K562 (cell line): ENCODE measurements around the gene GMPR. TPM values are rescaled to one million over a fixed set of nuclear protein-coding genes. Genes with fewer than 3 reads are reported as not detected.
A peak's percentile ranks its signal among the peaks of the same experiment; 100 is the strongest.

Experiments used
- ARID3A ChIP-seq: IDR thresholded peaks from 2 replicates; pipeline ENCODE4 v1.6.1; 2012; ENCODE audit warnings: low read depth, low read length, improper control_type of control experiment, borderline replicate concordance
- ARNT ChIP-seq, 2 experiments: fragments of 450-650 bp; IDR thresholded peaks; 2 replicates each; pipeline ENCODE4 v1.6.1; 2016; ENCODE audit warnings: mild to moderate bottlenecking in 1 of 2
- ATF1 ChIP-seq, 2 experiments: fragments of 450-650 bp in 1 of 2; IDR thresholded peaks; 2 replicates each; pipeline ENCODE4 v1.6.1; 2016; ENCODE audit warnings: missing compliant biosample characterization in 1 of 2, missing genetic modification characterization in 1 of 2
- CEBPG ChIP-seq, 3 experiments: fragments of 200-800 bp in 1 of 3; sonication (Bioruptor generic) in 1 of 3; sonication (generic) in 1 of 3; formaldehyde crosslinking in 1 of 3; IDR thresholded peaks in 2 of 3; conservative IDR thresholded peaks in 1 of 3; 2 replicates each; pipeline versions ENCODE4 v1.6.1 to v1.8.0; 2016 to 2022; ENCODE audit warnings: missing compliant biosample characterization in 2 of 3, missing genetic modification characterization in 2 of 3, mild to moderate bottlenecking in 1 of 3, missing genetic modification reagents in 1 of 3
- EP400 ChIP-seq: fragments of 450-650 bp; IDR thresholded peaks from 2 replicates; pipeline ENCODE4 v1.6.1; 2017; ENCODE audit warnings: antibody characterized with exemption, mild to moderate bottlenecking, moderate library complexity
- IRF2 ChIP-seq: sonication (generic); formaldehyde crosslinking; IDR thresholded peaks from 2 replicates; pipeline ENCODE4 v1.8.1; 2022; ENCODE audit warnings: mild to moderate bottlenecking, missing genetic modification reagents
- LCOR ChIP-seq: sonication (generic); formaldehyde crosslinking; IDR thresholded peaks from 2 replicates; pipeline ENCODE4 v1.8.0; 2022; ENCODE audit warnings: mild to moderate bottlenecking, missing genetic modification reagents
- MCM7 ChIP-seq, 2 experiments: fragments of 450-650 bp; IDR thresholded peaks; 2 replicates each; pipeline ENCODE4 v1.6.1; 2016 to 2018
- PATZ1 ChIP-seq: fragments of 250-450 bp; sonication (Bioruptor Pico); IDR thresholded peaks from 2 replicates; pipeline ENCODE4 v1.5.0; 2020; ENCODE audit warnings: mild to moderate bottlenecking, borderline replicate concordance
- PHF8 ChIP-seq: fragments of 200-600 bp; sonication (generic); IDR thresholded peaks from 2 replicates; pipeline ENCODE4 v1.6.1; 2012; ENCODE audit warnings: mixed run types, mild to moderate bottlenecking, inconsistent platforms, low read length, moderate library complexity, borderline replicate concordance
- POLR2G ChIP-seq: fragments of 200-400 bp; formaldehyde crosslinking; IDR thresholded peaks from 2 replicates; pipeline ENCODE4 v1.6.1; 2017; ENCODE audit warnings: low read depth, mild to moderate bottlenecking, antibody characterized with exemption, low read length, moderate library complexity
- PTRF ChIP-seq: fragments of 450-650 bp; IDR thresholded peaks from 2 replicates; pipeline ENCODE4 v1.6.1; 2016; ENCODE audit warnings: mild to moderate bottlenecking, missing genetic modification characterization, missing compliant biosample characterization
- RBM15 ChIP-seq: fragments of 200-400 bp; formaldehyde crosslinking; IDR thresholded peaks from 2 replicates; pipeline ENCODE4 v1.6.1; 2018; ENCODE audit warnings: mild to moderate bottlenecking, low read length, moderate library complexity; ENCODE audit not compliant: insufficient read depth
- TEAD1 ChIP-seq, 2 experiments: fragments of 450-650 bp in 1 of 2; sonication (generic) in 1 of 2; formaldehyde crosslinking; IDR thresholded peaks; 2 replicates each; pipeline versions ENCODE4 v1.4.0 to v1.8.0; 2020 to 2022; ENCODE audit warnings: mild to moderate bottlenecking in 2 of 2, missing genetic modification reagents in 1 of 2
- TRIM28 ChIP-seq: fragments of 450-650 bp; IDR thresholded peaks from 2 replicates; pipeline ENCODE4 v1.6.1; 2017
- XRCC5 ChIP-seq: fragments of 200-400 bp; formaldehyde crosslinking; IDR thresholded peaks from 2 replicates; pipeline ENCODE4 v1.6.1; 2017; ENCODE audit warnings: low read depth, mild to moderate bottlenecking, low read length
- ZBTB11 ChIP-seq, 3 experiments: fragments of 200-800 bp in 1 of 3; fragments of 250-450 bp in 1 of 3; fragments of 450-650 bp in 1 of 3; sonication (Bioruptor Pico) in 1 of 3; sonication (Bioruptor generic) in 1 of 3; formaldehyde crosslinking in 1 of 3; IDR thresholded peaks; 2 replicates each; pipeline versions ENCODE4 v1.6.1 to v1.8.0; 2016 to 2022; ENCODE audit warnings: mild to moderate bottlenecking in 2 of 3, missing genetic modification characterization in 2 of 3, missing compliant biosample characterization in 1 of 3, moderate library complexity in 1 of 3
- ZNF347 ChIP-seq: fragments of 450-650 bp; formaldehyde crosslinking; IDR thresholded peaks from 2 replicates; pipeline ENCODE4 v1.4.0; 2020; ENCODE audit warnings: low read depth, mild to moderate bottlenecking, moderate library complexity
- ZNF76 ChIP-seq: fragments of 250-450 bp; sonication (Bioruptor Pico); IDR thresholded peaks from 2 replicates; pipeline ENCODE4 v1.4.0; 2020; ENCODE audit warnings: mild to moderate bottlenecking, moderate library complexity, borderline replicate concordance
- polyA plus RNA-seq, 8 experiments: library from polyadenylated mRNA; depleted of rRNA in 4 of 8; stranded (reverse) in 5 of 8; unstranded in 3 of 8; fragments of >200 nt; fragmentation: Nextera tagmentation in 2 of 8; fragmentation: Illumina TruSeq in 1 of 8; extraction: Ambion mirVana in 2 of 8; extraction: Trizol in 1 of 8; gene quantifications; 2 replicates each; pipeline versions ENCODE4 v1.2.1 to v1.2.3, GENCODE V29; 2011 to 2014; ENCODE audit warnings: inconsistent platforms in 1 of 8, missing spikeins in 1 of 8
- total RNA-seq, 7 experiments: library from RNA; depleted of rRNA in 6 of 7; stranded (reverse); fragments of >200 nt in 6 of 7; fragmentation: Illumina TruSeq in 2 of 7; extraction: Trizol in 2 of 7; gene quantifications; 2 replicates each; pipeline versions ENCODE4 v1.2.1 to v1.2.3, GENCODE V29; 2011 to 2021; ENCODE audit warnings: low replicate concordance in 1 of 7

Gene GMPR
- total and polyA plus RNA-seq, 9 of the 15 experiments (the other 6 are each of a cell fraction or from before 2014, with no cell fraction given) = 34.6 to 83.7 (median 49.8) TPM

- TF ChIP-seq ZNF347 (CRISPR knock-in tag) = no peak
- no peak for TF ChIP-seq ZNF76
- no peak for TF ChIP-seq ZBTB11 (CRISPR knock-in tag; IDR thresholded peaks at IDR 0.05)
- TF ChIP-seq IRF2 (CRISPR knock-in tag) = no peak
- no peak for TF ChIP-seq EP400
- 0 out of 2 replicates have a peak, but pooled peaks have one; percentile 56 for TF ChIP-seq ARID3A
- TF ChIP-seq PHF8 = no peak
- TF ChIP-seq TEAD1 (CRISPR knock-in tag; IDR thresholded peaks at IDR 0.05) = 0 out of 4 replicates have a peak, but pooled peaks of 1 of the 2 experiments have one; percentile 6
- peak in 1 of 2 experiments; percentile 25; a peak in 1 of 4 replicates for TF ChIP-seq ARNT (IDR thresholded peaks at IDR 0.05)
- TF ChIP-seq POLR2G = no peak
- peak; percentile 39; the same call in 1 of the 2 replicates for TF ChIP-seq CEBPG (CRISPR knock-in tag; IDR thresholded peaks at IDR 0.05)
- peak in 1 of 2 experiments; percentile 35; a peak in 2 of 4 replicates for TF ChIP-seq CEBPG (tag; conservative IDR thresholded peaks at IDR 0.05 in 1 of 2, IDR thresholded peaks at IDR 0.05 in 1 of 2)
- TF ChIP-seq ATF1 (CRISPR knock-in tag; IDR thresholded peaks at IDR 0.05) = no peak
- TF ChIP-seq ATF1 (tag; IDR thresholded peaks at IDR 0.05) = no peak; the same call in 1 of the 2 replicates
- no peak for TF ChIP-seq MCM7 (IDR thresholded peaks at IDR 0.05)
- TF ChIP-seq RBM15 = no peak
- TF ChIP-seq PATZ1 (CRISPR knock-in tag) = no peak
- no peak for TF ChIP-seq PTRF (tag)
- peak; percentile 65; the same call in 1 of the 2 replicates for TF ChIP-seq XRCC5
- TF ChIP-seq TRIM28 = no peak
- no peak for TF ChIP-seq LCOR (CRISPR knock-in tag)
These were observed 93.2 kb downstream of the GMPR start (continued) for GRCh38 chr6:16331384-16332174.
